HL-60 (cell line): Measurements from ENCODE around the gene NR4A1.

Experiments
- CTCF ChIP-seq: IDR thresholded peaks from one replicate; pipeline ENCODE4 v1.5.1; 2011; ENCODE audit warnings: low read length, control low read depth, inconsistent platforms; ENCODE audit not compliant: insufficient read depth
- REST ChIP-seq: IDR thresholded peaks from 2 replicates; pipeline ENCODE4 v1.6.1; 2012; ENCODE audit warnings: low read depth; ENCODE audit not compliant: insufficient replicate concordance

GRCh38 chr12:52073531-52074381 is 22.5 kb downstream of the NR4A1 start:
- TF ChIP-seq REST (no peak), CTCF (no peak)
